Stimulated activated memory B cell treated with anti-CD40 and anti-IgM and Interleukin-4, amounts not matched to agents 10 μg/mL and 1 μg/mL and 100 μg/mL, for 72 hours (primary cell): ENCODE results near the gene SERINC5.
A peak's percentile ranks its signal among the peaks of the same experiment; 100 is the strongest.
"Not testable (repeated sequence)": the region's sequence is repeated elsewhere in the genome, so short reads cannot be mapped to it uniquely, and the experiment has no call there.

Experiments used
- ATAC-seq: fragments of 150-1000 bp; cut with Tn5 transposase; 2 replicates; pipeline ENCODE4 v1.10.0; 2021
- H3K27ac Mint-ChIP-seq: one replicate; pipeline ENCODE4 v1.8.0; 2022; ENCODE audit warnings: mild to moderate bottlenecking, mixed read lengths
- H3K27me3 Mint-ChIP-seq: one replicate; pipeline ENCODE4 v1.8.0; 2022; ENCODE audit warnings: mixed read lengths
- H3K36me3 Mint-ChIP-seq: one replicate; pipeline ENCODE4 v1.8.0; 2022; ENCODE audit warnings: mixed read lengths
- H3K4me1 Mint-ChIP-seq: one replicate; pipeline ENCODE4 v1.8.0; 2022; ENCODE audit warnings: mixed read lengths
- H3K4me3 Mint-ChIP-seq: one replicate; pipeline ENCODE4 v1.8.0; 2022; ENCODE audit warnings: mild to moderate bottlenecking, moderate library complexity, mixed read lengths
- H3K9me3 Mint-ChIP-seq: one replicate; pipeline ENCODE4 v1.8.0; 2022; ENCODE audit warnings: mixed read lengths

Gene SERINC5

GRCh38 chr5:80185535-80185934 is 70.3 kb downstream of the SERINC5 start:
- Mint-ChIP-seq H3K27ac (peak overlapping the region; percentile 34), H3K36me3 (peaks cover 12% of the 10 kb centered on the region), H3K4me1 (peaks cover 51% of the 10 kb centered on the region)
- not testable (repeated sequence) for H3K27me3 Mint-ChIP-seq, H3K4me3 Mint-ChIP-seq, H3K9me3 Mint-ChIP-seq, ATAC-seq

- ATAC-seq: no peak
- Mint-ChIP-seq H3K27me3 (no peaks in the 10 kb centered on the region), H3K36me3 (peaks cover 12% of the 10 kb centered on the region), H3K9me3 (no peaks in the 10 kb centered on the region), H3K4me3 (no peak overlapping the region), H3K27ac (peak overlapping the region; percentile 34), H3K4me1 (peaks cover 54% of the 10 kb centered on the region)
These were observed 70.8 kb downstream of the SERINC5 start for GRCh38 chr5:80185095-80185494.

- Mint-ChIP-seq H3K4me3 (no peak overlapping the region), H3K27ac (peak overlapping the region; percentile 34), H3K27me3 (no peaks in the 10 kb centered on the region), H3K4me1 (peaks cover 54% of the 10 kb centered on the region), H3K36me3 (peaks cover 12% of the 10 kb centered on the region), H3K9me3 (no peaks in the 10 kb centered on the region)
- ATAC-seq: no peak
These were observed 71.4 kb downstream of the SERINC5 start for GRCh38 chr5:80184235-80185023.

GRCh38 chr5:80183728-80184234 is 72.1 kb downstream of the SERINC5 start:
- peak overlapping the region; percentile 8 for H3K4me3 Mint-ChIP-seq
- H3K4me1 Mint-ChIP-seq: peaks cover 48% of the 10 kb centered on the region
- ATAC-seq, H3K27me3 Mint-ChIP-seq, H3K9me3 Mint-ChIP-seq: not testable (repeated sequence)
- H3K27ac Mint-ChIP-seq: peak overlapping the region; percentile 3
- H3K36me3 Mint-ChIP-seq: peaks cover 12% of the 10 kb centered on the region

GRCh38 chr5:80182809-80183580 is 72.9 kb downstream of the SERINC5 start:
- H3K27ac Mint-ChIP-seq: peak overlapping the region; percentile 3
- H3K4me1 Mint-ChIP-seq: peaks cover 48% of the 10 kb centered on the region
- H3K27me3 Mint-ChIP-seq: no peaks in the 10 kb centered on the region
- H3K36me3 Mint-ChIP-seq: peaks cover 12% of the 10 kb centered on the region
- H3K9me3 Mint-ChIP-seq: no peaks in the 10 kb centered on the region
- ATAC-seq: no peak
- H3K4me3 Mint-ChIP-seq: no peak overlapping the region

GRCh38 chr5:80181618-80182211 is 74.1 kb downstream of the SERINC5 start:
- Mint-ChIP-seq H3K27me3 (no peaks in the 10 kb centered on the region), H3K4me3 (no peak overlapping the region), H3K4me1 (peaks cover 48% of the 10 kb centered on the region), H3K9me3 (no peaks in the 10 kb centered on the region), H3K27ac (peak overlapping the region; percentile 55), H3K36me3 (peaks cover 24% of the 10 kb centered on the region)
- peak; percentile 74 for ATAC-seq

GRCh38 chr5:80177236-80177635 is 78.6 kb downstream of the SERINC5 start:
- Mint-ChIP-seq H3K4me3 (no peak overlapping the region), H3K27ac (no peak overlapping the region), H3K36me3 (peaks cover 43% of the 10 kb centered on the region), H3K9me3 (no peaks in the 10 kb centered on the region), H3K27me3 (no peaks in the 10 kb centered on the region), H3K4me1 (peaks cover 17% of the 10 kb centered on the region)
- no peak for ATAC-seq

- no peaks in the 10 kb centered on the region for H3K9me3 Mint-ChIP-seq
- no peak overlapping the region for H3K27ac Mint-ChIP-seq
- ATAC-seq: no peak
- H3K4me1 Mint-ChIP-seq: peaks cover 2% of the 10 kb centered on the region
- no peak overlapping the region for H3K4me3 Mint-ChIP-seq
- H3K27me3 Mint-ChIP-seq: no peaks in the 10 kb centered on the region
- peaks cover 53% of the 10 kb centered on the region for H3K36me3 Mint-ChIP-seq
These were observed 80.5 kb downstream of the SERINC5 start for GRCh38 chr5:80175337-80175736.

- H3K4me3 Mint-ChIP-seq: no peak overlapping the region
- H3K27ac Mint-ChIP-seq: no peak overlapping the region
- ATAC-seq: no peak
- H3K4me1 Mint-ChIP-seq: no peaks in the 10 kb centered on the region
- H3K9me3 Mint-ChIP-seq: no peaks in the 10 kb centered on the region
- no peaks in the 10 kb centered on the region for H3K27me3 Mint-ChIP-seq
- peaks cover 59% of the 10 kb centered on the region for H3K36me3 Mint-ChIP-seq
These were observed 81.1 kb downstream of the SERINC5 start for GRCh38 chr5:80174790-80175189.

GRCh38 chr5:80172067-80172695 is 83.7 kb downstream of the SERINC5 start:
- Mint-ChIP-seq H3K27me3 (no peaks in the 10 kb centered on the region), H3K9me3 (no peaks in the 10 kb centered on the region), H3K27ac (no peak overlapping the region), H3K4me3 (no peak overlapping the region), H3K4me1 (peaks cover 4% of the 10 kb centered on the region), H3K36me3 (peaks cover 63% of the 10 kb centered on the region)
- no peak for ATAC-seq

- Mint-ChIP-seq H3K27me3 (no peaks in the 10 kb centered on the region), H3K36me3 (peaks cover 70% of the 10 kb centered on the region), H3K27ac (no peak overlapping the region), H3K4me1 (peaks cover 4% of the 10 kb centered on the region), H3K9me3 (no peaks in the 10 kb centered on the region), H3K4me3 (no peak overlapping the region)
- ATAC-seq: no peak
These were observed 85.7 kb downstream of the SERINC5 start for GRCh38 chr5:80170117-80170535.

GRCh38 chr5:80168388-80169028 is 87.3 kb downstream of the SERINC5 start:
- Mint-ChIP-seq H3K4me3 (no peak overlapping the region), H3K27me3 (no peaks in the 10 kb centered on the region), H3K4me1 (peaks cover 4% of the 10 kb centered on the region), H3K9me3 (no peaks in the 10 kb centered on the region), H3K36me3 (peaks cover 70% of the 10 kb centered on the region), H3K27ac (no peak overlapping the region)
- no peak for ATAC-seq

GRCh38 chr5:80165452-80165851 is 90.4 kb downstream of the SERINC5 start:
- Mint-ChIP-seq H3K27ac (no peak overlapping the region), H3K4me1 (peaks cover 4% of the 10 kb centered on the region), H3K4me3 (no peak overlapping the region), H3K9me3 (peaks cover 9% of the 10 kb centered on the region), H3K27me3 (no peaks in the 10 kb centered on the region), H3K36me3 (peaks cover 73% of the 10 kb centered on the region)
- no peak for ATAC-seq

- no peaks in the 10 kb centered on the region for H3K4me1 Mint-ChIP-seq
- H3K9me3 Mint-ChIP-seq: peaks cover 9% of the 10 kb centered on the region
- no peak overlapping the region for H3K27ac Mint-ChIP-seq
- no peak overlapping the region for H3K4me3 Mint-ChIP-seq
- H3K36me3 Mint-ChIP-seq: peaks cover 51% of the 10 kb centered on the region
- no peak for ATAC-seq
- H3K27me3 Mint-ChIP-seq: no peaks in the 10 kb centered on the region
These were observed 94.7 kb downstream of the SERINC5 start for GRCh38 chr5:80161165-80161564.
